ENCODE measurements around the gene GPR89B. TPM values are rescaled to one million over a fixed set of nuclear protein-coding genes. Genes with fewer than 3 reads are reported as not detected.
A peak's percentile ranks its signal among the peaks of the same experiment; 100 is the strongest.
"Not testable (repeated sequence)": the region's sequence is repeated elsewhere in the genome, so short reads cannot be mapped to it uniquely, and the experiment has no call there.

Gene GPR89B
- total RNA-seq, 2 donors from 2014 or later: 17.2 to 33.5 TPM

DNA sequence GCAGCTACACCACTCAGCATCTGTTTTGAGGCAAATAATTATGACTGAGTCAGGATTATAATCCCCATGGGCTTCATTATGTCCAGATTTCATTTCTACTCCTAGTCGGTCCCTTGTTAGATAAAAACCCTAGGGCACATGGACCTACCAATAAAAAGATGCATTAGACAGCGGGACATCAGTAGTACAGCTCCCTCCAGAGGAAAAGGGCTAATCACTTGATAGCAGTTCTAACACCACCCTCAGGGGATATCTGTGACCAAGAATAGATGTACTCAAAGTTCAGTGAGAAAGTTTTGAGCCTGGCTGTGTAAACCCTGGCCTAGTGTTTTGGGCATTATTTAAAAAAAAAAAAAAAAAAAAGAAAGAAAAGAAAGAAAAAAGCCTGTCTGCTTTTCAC, 15.7 kb upstream of the GPR89B start:
- Mint-ChIP-seq H3K27ac (no peak overlapping the region), H3K36me3 (no peaks in the 10 kb centered on the region), H3K4me1 (ENCODE audit: low read depth in 2 of 2) (no peaks in the 10 kb centered on the region)

DNA sequence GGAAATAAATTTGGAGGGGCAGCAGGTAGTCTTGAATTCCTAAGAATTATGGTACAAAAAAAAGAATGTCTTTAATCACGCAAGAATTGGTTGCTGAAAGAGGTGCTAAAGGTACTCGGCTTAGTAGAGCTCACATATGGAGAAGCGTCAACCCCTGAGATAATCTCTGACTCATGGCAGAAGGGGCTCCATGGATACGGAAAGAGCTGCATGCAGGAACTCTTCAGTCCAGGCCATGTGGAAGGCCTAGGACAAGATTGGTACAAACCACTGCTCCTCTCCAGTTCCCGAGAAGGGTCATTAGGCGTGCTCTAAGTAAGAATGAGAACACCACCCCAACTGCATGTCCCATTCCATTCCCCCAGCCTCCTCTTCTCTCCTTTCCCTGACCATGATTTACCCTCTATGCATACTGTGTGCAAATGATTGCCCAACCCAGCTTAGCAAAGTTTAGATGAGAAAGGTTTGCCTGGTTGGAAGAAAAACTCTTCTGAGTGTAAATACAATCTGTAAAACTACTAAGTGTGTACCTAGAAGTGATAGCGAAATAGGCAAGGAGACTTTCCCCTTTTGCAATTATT, 14.8 kb upstream of the GPR89B start:
- no peaks in the 10 kb centered on the region for H3K36me3 Mint-ChIP-seq
- no peaks in the 10 kb centered on the region for H3K4me1 Mint-ChIP-seq (ENCODE audit: low read depth in 2 of 2)
- peaks cover 21 to 38% of the 10 kb centered on the region in 2 donors for H3K27me3 Mint-ChIP-seq
- DNase-seq (ENCODE audit: low spot score) (no peak), ATAC-seq (no peak)
- no peak overlapping the region for H3K4me3 Mint-ChIP-seq
- no peak overlapping the region for H3K27ac Mint-ChIP-seq
- H3K9me3 Mint-ChIP-seq: no peaks in the 10 kb centered on the region

More for the DNA sequence above, 15.7 kb upstream of the GPR89B start:
- peaks cover 20 to 38% of the 10 kb centered on the region in 2 donors for H3K27me3 Mint-ChIP-seq
- ATAC-seq (no peak), DNase-seq (ENCODE audit: low spot score) (no peak)
- H3K9me3 Mint-ChIP-seq: no peaks in the 10 kb centered on the region
- H3K4me3 Mint-ChIP-seq: no peak overlapping the region

DNA sequence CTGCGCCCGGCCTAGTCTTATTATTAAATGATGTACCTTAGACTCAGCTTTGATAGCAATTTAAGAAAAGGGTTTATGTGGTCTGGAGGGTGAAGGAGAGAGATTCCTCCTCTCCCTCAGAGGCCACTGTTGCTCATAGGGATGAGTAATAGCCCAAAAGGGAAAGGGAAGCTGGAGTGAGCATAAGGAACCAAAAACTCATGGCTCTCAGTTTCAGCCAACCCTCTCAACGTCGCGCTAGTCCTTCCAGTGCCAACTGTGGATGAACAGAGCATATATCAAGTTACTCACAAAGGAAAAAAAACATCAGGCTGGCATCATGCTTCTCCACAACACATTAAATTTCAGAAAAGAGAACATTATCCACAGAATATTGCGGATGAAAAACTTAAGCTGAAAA, 8.3 kb upstream of the GPR89B start:
- H3K4me1 Mint-ChIP-seq (ENCODE audit: low read depth in 2 of 2): no peaks in the 10 kb centered on the region
- no peak for DNase-seq (ENCODE audit: low spot score)
- no peaks in the 10 kb centered on the region for H3K36me3 Mint-ChIP-seq
- no peaks in the 10 kb centered on the region for H3K9me3 Mint-ChIP-seq
- ATAC-seq: no peak
- no peak overlapping the region for H3K4me3 Mint-ChIP-seq
- no peak overlapping the region for H3K27ac Mint-ChIP-seq
- H3K27me3 Mint-ChIP-seq: peaks cover 21 to 26% of the 10 kb centered on the region in 2 donors

DNA sequence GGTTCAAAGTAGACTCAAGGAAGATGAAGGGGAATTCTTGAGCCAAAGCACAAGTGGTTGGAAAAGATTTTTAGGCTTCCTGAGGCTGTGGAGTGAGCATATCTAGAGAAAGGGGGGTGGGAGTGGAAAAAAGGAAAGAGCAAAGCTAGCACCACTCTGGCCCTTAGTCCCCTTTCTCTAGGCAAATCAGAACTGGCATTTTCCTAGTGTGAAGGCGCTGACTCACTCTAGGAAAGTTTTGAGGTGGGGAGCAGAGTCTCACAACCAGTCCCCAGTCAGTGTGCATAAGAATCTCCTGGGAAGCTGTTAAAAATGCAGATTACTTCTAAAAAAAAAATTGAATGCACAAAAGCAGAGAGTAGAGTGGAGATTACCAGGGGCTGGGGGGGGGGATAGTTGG, 3.4 kb upstream of the GPR89B start:
- H3K4me3 Mint-ChIP-seq: no peak overlapping the region
- no peak for ATAC-seq
- H3K27ac Mint-ChIP-seq: no peak overlapping the region
- H3K4me1 Mint-ChIP-seq (ENCODE audit: low read depth in 2 of 2): peaks cover 0 to 3% of the 10 kb centered on the region in 2 donors
- H3K36me3 Mint-ChIP-seq: no peaks in the 10 kb centered on the region
- DNase-seq (ENCODE audit: low spot score): no peak
- H3K9me3 Mint-ChIP-seq: no peaks in the 10 kb centered on the region
- H3K27me3 Mint-ChIP-seq: peaks cover 0 to 6% of the 10 kb centered on the region in 2 donors

DNA sequence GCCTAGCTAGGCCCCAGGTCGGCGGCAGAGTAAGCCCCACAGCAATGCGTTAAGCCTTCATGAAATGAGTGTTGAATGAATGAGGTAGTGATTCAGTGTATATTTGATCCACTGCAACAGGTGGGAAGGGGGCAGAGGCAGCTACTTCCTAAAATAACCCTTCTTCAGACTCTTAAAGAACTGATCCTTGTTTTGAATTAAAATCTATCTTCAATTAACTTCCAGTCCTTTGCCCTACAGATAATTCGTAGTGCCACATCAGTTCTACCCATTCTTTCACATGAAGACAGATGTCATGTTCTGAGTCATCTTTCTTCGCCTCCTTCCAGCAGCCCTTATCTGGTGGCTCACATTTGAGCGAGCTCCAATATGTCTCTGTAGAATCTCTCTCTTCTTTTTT, 1.0 kb upstream of the GPR89B start:
- not testable (repeated sequence) for H3K27me3 Mint-ChIP-seq; ATAC-seq; DNase-seq (ENCODE audit: low spot score); H3K27ac Mint-ChIP-seq; H3K36me3 Mint-ChIP-seq; H3K4me3 Mint-ChIP-seq; H3K9me3 Mint-ChIP-seq
- H3K4me1 Mint-ChIP-seq (ENCODE audit: low read depth in 2 of 2): peaks cover 20 to 22% of the 10 kb centered on the region in 2 donors

DNA sequence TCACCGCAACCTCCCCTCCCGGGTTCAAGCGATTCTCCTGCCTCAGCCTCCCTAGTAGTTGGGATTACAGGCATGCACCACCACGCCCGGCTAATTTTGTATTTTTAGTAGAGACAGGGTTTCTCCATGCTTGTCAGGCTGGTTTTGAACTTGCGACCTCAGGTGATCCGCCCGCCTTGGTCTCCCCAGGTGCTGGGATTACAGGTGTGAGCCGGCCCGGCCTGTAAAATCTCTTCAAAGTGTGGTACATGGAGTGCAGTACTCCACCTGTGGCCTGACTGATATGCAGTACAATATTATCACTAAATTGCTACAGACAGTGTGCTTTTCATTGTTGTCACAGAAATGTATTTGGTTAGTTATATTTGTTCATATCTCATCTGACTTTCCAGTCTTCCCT, 531 bp upstream of the GPR89B start:
- H3K27ac Mint-ChIP-seq; DNase-seq (ENCODE audit: low spot score); H3K4me3 Mint-ChIP-seq; H3K36me3 Mint-ChIP-seq; H3K9me3 Mint-ChIP-seq; ATAC-seq; H3K27me3 Mint-ChIP-seq: not testable (repeated sequence)
- peaks cover 24 to 27% of the 10 kb centered on the region in 2 donors for H3K4me1 Mint-ChIP-seq (ENCODE audit: low read depth in 2 of 2)

DNA sequence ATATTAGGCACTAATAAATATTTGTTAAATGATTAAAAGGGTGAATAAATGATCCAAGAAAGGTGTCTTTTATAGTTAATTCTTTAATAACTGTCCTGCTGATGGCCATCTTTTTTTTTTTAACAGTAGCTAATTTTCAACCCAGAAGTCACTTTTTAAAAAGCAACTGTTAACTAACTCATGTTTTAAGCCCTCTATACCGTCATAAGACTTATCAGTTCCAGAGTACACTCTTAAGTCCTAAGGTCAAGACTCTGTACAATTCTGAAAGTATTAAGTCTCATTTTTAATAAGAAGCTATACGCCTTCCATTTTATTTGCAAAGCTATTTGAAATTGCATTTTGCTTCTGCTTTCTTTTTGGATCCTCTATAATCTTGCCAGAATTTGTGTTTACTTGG, 2.9 kb downstream of the GPR89B start:
- DNase-seq (ENCODE audit: low spot score); ATAC-seq; H3K36me3 Mint-ChIP-seq; H3K9me3 Mint-ChIP-seq; H3K27me3 Mint-ChIP-seq: not testable (repeated sequence)
- Mint-ChIP-seq H3K4me3 (peak overlapping the region; percentile 40), H3K27ac (peak overlapping the region in 1 of 2 donors; percentile 24), H3K4me1 (ENCODE audit: low read depth in 2 of 2) (peaks cover 30 to 33% of the 10 kb centered on the region in 2 donors)

DNA sequence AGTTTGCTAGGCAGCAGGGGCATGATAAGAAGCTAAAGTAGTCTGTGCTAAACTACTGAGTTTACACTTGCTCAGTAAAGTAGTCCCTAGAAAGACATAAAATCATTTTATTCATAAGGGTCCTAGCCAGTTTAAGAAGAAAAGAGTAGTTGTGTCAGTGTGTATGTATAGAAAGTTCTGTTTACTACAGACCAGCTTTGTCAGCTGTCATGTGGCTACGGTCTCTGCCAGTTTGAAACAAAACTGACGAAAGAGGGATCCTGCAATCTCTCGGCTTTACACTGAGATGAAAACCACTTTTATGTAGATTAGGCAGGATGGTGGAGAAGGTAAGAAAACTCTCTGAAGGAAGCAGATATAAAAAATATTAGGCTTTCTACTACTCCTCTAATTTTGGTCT, 7.1 kb downstream of the GPR89B start:
- not testable (repeated sequence) for H3K4me3 Mint-ChIP-seq; H3K27me3 Mint-ChIP-seq; DNase-seq (ENCODE audit: low spot score); H3K27ac Mint-ChIP-seq; ATAC-seq; H3K9me3 Mint-ChIP-seq; H3K36me3 Mint-ChIP-seq
- H3K4me1 Mint-ChIP-seq (ENCODE audit: low read depth in 2 of 2): peaks cover 24 to 30% of the 10 kb centered on the region in 2 donors

DNA sequence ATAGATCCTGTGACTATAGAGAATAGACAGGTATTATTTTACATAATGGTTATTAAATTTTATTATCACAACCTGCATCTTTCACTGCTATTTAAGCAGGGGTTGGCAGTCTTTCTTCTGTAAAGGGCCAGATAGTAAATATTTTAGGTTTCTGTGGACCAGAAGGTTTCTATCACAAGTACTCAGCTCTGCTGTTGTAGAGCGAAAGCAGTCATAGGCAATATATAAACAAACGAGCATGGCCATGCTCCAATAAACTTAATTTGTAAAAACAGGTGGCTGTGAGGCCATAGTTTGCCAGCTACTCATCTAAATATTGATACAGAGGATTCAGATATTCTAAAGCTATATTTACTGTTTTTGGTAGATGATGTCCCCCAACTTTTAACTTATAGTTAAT, 12.2 kb downstream of the GPR89B start:
- H3K27ac Mint-ChIP-seq; ATAC-seq; DNase-seq (ENCODE audit: low spot score); H3K4me3 Mint-ChIP-seq; H3K36me3 Mint-ChIP-seq; H3K4me1 Mint-ChIP-seq (ENCODE audit: low read depth in 2 of 2); H3K27me3 Mint-ChIP-seq; H3K9me3 Mint-ChIP-seq: not testable (repeated sequence)

DNA sequence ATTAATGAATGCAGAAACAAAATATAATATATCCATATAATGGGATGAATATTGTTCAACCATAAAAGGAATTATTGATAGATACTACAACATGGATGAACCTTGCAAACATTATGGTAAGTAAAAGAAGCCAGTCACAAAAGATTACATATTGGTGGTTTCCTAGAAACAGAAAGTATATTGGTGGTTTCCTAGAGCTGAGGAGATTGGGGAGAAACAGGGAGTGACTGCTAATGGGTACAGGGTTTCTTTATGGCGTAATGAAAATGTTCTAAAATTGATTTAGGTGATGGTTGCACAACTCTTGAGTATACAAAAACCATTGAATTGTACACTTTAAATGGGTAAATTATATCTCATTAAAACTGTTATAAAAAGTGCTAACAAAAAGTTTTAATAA, 14.3 kb downstream of the GPR89B start:
- H3K4me1 Mint-ChIP-seq (ENCODE audit: low read depth in 2 of 2); H3K27ac Mint-ChIP-seq; H3K36me3 Mint-ChIP-seq; H3K4me3 Mint-ChIP-seq; H3K27me3 Mint-ChIP-seq; DNase-seq (ENCODE audit: low spot score); H3K9me3 Mint-ChIP-seq; ATAC-seq: not testable (repeated sequence)

DNA sequence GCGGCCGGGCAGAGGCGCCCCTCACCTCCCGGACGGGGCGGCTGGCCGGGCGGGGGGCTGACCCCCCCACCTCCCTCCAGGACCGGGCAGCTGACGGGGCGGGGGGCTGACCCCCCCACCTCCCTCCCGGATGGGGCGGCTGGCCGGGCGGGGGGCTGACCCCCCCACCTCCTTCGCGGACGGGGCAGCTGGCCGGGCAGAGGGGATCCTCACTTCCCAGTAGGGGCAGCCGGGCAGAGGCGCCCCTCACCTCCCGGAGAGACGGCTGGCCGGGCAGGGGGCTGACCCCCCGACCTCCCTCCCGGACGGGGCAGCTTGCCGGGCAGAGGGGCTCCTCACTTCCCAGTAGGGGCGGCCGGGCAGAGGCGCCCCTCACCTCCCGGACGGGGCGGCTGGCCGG, 21.3 kb downstream of the GPR89B start:
- not testable (repeated sequence) for DNase-seq (ENCODE audit: low spot score); H3K4me3 Mint-ChIP-seq; ATAC-seq; H3K9me3 Mint-ChIP-seq; H3K27me3 Mint-ChIP-seq; H3K4me1 Mint-ChIP-seq (ENCODE audit: low read depth in 2 of 2); H3K27ac Mint-ChIP-seq; H3K36me3 Mint-ChIP-seq

DNA sequence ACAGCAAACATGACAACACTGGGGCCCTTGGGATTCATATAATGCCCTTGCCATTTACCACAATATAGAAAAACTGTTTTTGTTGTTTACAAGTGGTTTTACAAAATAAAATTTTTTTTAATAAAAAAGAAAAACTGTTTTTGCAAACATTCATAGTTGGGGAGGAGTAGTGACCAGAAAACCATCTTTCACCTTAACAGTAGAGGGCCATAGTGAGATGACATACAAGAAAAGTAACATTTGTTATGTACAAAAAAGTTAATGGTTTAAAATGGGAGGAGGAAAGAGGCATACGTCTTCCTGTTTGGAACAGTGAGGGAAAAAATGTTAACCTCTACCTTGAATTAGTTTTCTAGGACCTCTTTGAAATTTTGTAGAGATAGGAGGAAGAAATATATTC, 30.7 kb downstream of the GPR89B start:
- ATAC-seq, H3K4me3 Mint-ChIP-seq, H3K27me3 Mint-ChIP-seq: not testable (repeated sequence)

DNA sequence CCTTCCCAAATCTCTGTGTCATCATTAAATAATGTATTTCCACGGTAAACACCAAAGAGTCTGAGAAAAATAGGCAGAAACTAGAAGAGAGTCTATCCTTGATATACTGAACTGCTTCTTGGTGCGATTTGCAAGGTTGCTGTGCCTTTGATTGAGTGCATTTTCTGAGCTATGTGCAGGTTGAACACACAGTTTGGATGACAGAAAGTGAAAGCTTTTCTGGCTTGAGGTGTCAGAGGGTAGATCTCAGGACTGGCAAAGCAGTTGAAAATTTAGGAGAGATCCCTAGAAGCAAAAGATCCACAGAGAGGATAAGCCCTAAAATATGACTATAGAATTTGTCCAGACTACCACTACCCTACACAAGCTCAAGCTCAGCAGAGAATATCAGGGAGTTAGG, 31.5 kb downstream of the GPR89B start:
- not testable (repeated sequence) for ATAC-seq

More for the DNA sequence above, 30.7 kb downstream of the GPR89B start:
- DNase-seq (ENCODE audit: low spot score); H3K27ac Mint-ChIP-seq; H3K4me1 Mint-ChIP-seq (ENCODE audit: low read depth in 2 of 2); H3K36me3 Mint-ChIP-seq; H3K9me3 Mint-ChIP-seq: not testable (repeated sequence)

DNA sequence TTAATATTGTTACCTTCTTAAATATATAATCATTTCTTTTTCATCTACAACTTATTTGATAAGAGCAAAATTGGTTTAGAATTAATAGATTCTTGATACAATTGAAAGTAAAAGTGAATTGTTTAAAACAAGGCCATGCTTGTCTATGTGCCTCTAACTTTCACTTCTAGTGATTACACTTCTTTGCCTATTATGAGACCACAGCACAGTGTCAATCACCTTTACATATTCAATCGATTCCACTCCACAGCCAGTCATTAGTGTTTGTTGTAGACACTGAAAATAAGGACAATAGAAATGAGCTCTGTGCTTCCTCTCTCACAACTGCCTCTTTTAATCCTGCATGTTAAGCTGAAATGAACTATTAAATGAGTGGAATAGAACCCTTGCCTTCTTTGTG, 36.4 kb downstream of the GPR89B start:
- H3K27me3 Mint-ChIP-seq; H3K27ac Mint-ChIP-seq; DNase-seq (ENCODE audit: low spot score); H3K4me3 Mint-ChIP-seq; H3K9me3 Mint-ChIP-seq; H3K36me3 Mint-ChIP-seq; H3K4me1 Mint-ChIP-seq (ENCODE audit: low read depth in 2 of 2); ATAC-seq: not testable (repeated sequence)

More for the DNA sequence above, 31.5 kb downstream of the GPR89B start:
- not testable (repeated sequence) for DNase-seq (ENCODE audit: low spot score); H3K36me3 Mint-ChIP-seq; H3K4me1 Mint-ChIP-seq (ENCODE audit: low read depth in 2 of 2); H3K4me3 Mint-ChIP-seq; H3K27me3 Mint-ChIP-seq; H3K9me3 Mint-ChIP-seq; H3K27ac Mint-ChIP-seq

DNA sequence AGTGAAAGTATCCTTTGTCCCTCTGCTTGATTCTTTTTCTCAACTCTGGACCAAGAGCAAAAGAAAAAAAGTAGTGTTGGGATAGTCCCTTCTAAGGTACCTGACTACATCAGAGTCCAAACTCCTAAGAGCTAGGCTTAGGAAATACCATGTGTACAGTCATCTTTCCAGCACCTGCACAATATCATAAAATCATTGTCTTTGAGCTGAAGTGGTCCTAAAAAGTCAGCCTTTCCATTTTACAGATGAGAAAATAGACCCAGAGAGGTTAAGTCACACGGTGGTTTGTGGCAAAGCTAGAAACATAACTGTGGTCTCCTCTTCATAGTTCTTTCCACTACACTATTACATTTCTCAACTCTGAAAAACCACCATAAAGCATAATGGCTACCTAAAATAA, 38.4 kb downstream of the GPR89B start:
- peak; percentile 76 to 78 for ATAC-seq
- not testable (repeated sequence) for H3K27me3 Mint-ChIP-seq; H3K4me3 Mint-ChIP-seq; DNase-seq (ENCODE audit: low spot score); H3K36me3 Mint-ChIP-seq; H3K27ac Mint-ChIP-seq; H3K4me1 Mint-ChIP-seq (ENCODE audit: low read depth in 2 of 2); H3K9me3 Mint-ChIP-seq

Measured in natural killer cell treated with Interleukin-12 subunit alpha and Interleukin-12 subunit beta and Interleukin-15 and Interleukin-18, amount 100 ng/mL, for 72 hours (primary cell).